ENCODE results near the gene CCDC201.

Gene CCDC201

DNA sequence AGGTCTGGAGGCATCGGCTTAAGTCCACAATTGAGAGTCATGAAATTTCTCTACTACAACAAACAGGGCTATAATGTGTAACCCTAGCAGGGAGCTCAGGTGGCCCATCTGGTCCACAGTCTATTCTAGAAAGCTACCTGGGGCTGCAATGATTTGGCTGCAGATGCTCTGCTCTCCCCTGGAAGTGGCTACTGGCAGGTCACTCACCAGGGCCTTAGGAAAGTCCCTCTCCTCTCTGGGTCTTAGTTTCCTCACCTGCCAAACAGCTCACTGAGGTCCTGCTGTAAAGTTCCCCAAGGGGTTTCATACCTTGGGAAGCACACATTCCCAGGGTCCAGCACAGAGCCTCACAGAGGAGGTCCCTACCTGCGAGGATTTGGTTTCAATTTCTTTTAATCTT lies 45.7 kb upstream of the CCDC201 start:
- H3K9ac ChIP-seq (ENCODE audit: insufficient read length, low read depth), result no peak overlapping the region
- DNase-seq (ENCODE audit: low read depth, low spot score), result no peak
- TF ChIP-seq YY1 (IDR thresholded peaks at IDR 0.05; ENCODE audit: insufficient read depth, insufficient read length), result no peak
- TF ChIP-seq ZNF274 (IDR thresholded peaks at IDR 0.05; ENCODE audit: low read depth, low read length), result no peak
- TF ChIP-seq SUZ12 (IDR thresholded peaks at IDR 0.05; ENCODE audit: extremely low read depth, insufficient read depth, insufficient read length), result no peak
- H3K4me3 ChIP-seq (ENCODE audit: insufficient read length, low read depth), result no peak overlapping the region
- no peaks in the 10 kb centered on the region for H3K4me1 ChIP-seq (ENCODE audit: insufficient read depth, insufficient read length)
- peaks cover 57% of the 10 kb centered on the region for H3K27me3 ChIP-seq (ENCODE audit: insufficient read depth, insufficient read length)
- peaks cover 28% of the 10 kb centered on the region for H3K36me3 ChIP-seq (ENCODE audit: insufficient read depth, insufficient read length, low read length)
- H3K9me3 ChIP-seq (ENCODE audit: insufficient read depth, low read length), result no peaks in the 10 kb centered on the region

GRCh38 chr7:45917658-45918057 lies 44.8 kb upstream of the CCDC201 start:
- Histone ChIP-seq H3K36me3 (ENCODE audit: insufficient read depth, insufficient read length, low read length) (peaks cover 35% of the 10 kb centered on the region), H3K9me3 (ENCODE audit: insufficient read depth, low read length) (no peaks in the 10 kb centered on the region), H3K4me3 (ENCODE audit: insufficient read length, low read depth) (no peak overlapping the region), H3K4me1 (ENCODE audit: insufficient read depth, insufficient read length) (no peaks in the 10 kb centered on the region), H3K9ac (ENCODE audit: insufficient read length, low read depth) (no peak overlapping the region), H3K27me3 (ENCODE audit: insufficient read depth, insufficient read length) (peaks cover 53% of the 10 kb centered on the region)
- TF ChIP-seq SUZ12 (IDR thresholded peaks at IDR 0.05; ENCODE audit: extremely low read depth, insufficient read depth, insufficient read length) (no peak), ZNF274 (IDR thresholded peaks at IDR 0.05; ENCODE audit: low read depth, low read length) (no peak), YY1 (IDR thresholded peaks at IDR 0.05; ENCODE audit: insufficient read depth, insufficient read length) (no peak)
- DNase-seq (ENCODE audit: low read depth, low spot score), result peak; percentile 70

DNA sequence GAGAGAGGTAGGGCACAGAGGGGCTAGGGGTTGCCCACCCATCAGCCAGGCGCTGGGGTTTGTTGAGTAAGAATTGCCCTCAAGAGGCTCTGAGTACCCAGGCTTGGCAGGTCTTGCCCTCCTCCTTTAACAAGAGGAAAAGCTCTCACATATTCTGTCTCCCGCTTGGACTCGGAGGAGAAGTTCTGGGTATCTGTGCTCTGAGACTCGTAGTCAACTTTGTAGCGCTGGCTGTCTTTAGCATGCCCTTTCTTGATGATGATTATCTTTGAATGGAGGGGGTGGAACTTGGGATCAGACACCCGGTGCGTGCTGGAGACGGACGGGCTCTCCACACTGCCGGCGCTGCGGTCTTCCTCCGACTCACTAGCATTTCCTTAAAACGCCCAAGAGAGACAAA lies 44.2 kb upstream of the CCDC201 start:
- H3K27me3 ChIP-seq (ENCODE audit: insufficient read depth, insufficient read length), result peaks cover 47% of the 10 kb centered on the region
- DNase-seq (ENCODE audit: low read depth, low spot score), result no peak
- no peaks in the 10 kb centered on the region for H3K9me3 ChIP-seq (ENCODE audit: insufficient read depth, low read length)
- no peaks in the 10 kb centered on the region for H3K4me1 ChIP-seq (ENCODE audit: insufficient read depth, insufficient read length)
- no peak for TF ChIP-seq YY1 (IDR thresholded peaks at IDR 0.05; ENCODE audit: insufficient read depth, insufficient read length)
- TF ChIP-seq ZNF274 (IDR thresholded peaks at IDR 0.05; ENCODE audit: low read depth, low read length), result no peak
- TF ChIP-seq SUZ12 (IDR thresholded peaks at IDR 0.05; ENCODE audit: extremely low read depth, insufficient read depth, insufficient read length), result no peak
- H3K36me3 ChIP-seq (ENCODE audit: insufficient read depth, insufficient read length, low read length), result peaks cover 36% of the 10 kb centered on the region
- no peak overlapping the region for H3K9ac ChIP-seq (ENCODE audit: insufficient read length, low read depth)
- no peak overlapping the region for H3K4me3 ChIP-seq (ENCODE audit: insufficient read length, low read depth)

DNA sequence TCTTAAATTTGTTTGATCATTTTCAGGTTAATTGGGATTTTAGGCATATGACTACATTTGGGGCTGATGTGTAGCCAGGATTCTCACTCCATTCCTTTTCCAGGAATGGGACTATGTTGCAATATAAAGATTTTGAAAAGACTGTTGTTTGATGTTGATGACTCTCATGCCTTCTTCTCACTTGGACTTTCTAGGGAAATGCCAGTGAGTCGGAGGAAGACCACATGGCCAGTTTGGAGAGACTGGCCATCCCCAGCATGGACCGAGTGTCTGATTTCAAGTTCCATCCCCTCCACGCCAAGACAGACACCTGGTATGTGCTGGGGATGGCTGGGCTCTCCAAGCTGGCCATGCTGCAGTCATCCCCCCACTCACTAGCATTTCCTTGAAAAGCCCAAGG lies 42.7 kb upstream of the CCDC201 start:
- no peaks in the 10 kb centered on the region for H3K4me1 ChIP-seq (ENCODE audit: insufficient read depth, insufficient read length)
- no peak overlapping the region for H3K4me3 ChIP-seq (ENCODE audit: insufficient read length, low read depth)
- peaks cover 32% of the 10 kb centered on the region for H3K27me3 ChIP-seq (ENCODE audit: insufficient read depth, insufficient read length)
- no peak for TF ChIP-seq ZNF274 (IDR thresholded peaks at IDR 0.05; ENCODE audit: low read depth, low read length)
- no peak for TF ChIP-seq YY1 (IDR thresholded peaks at IDR 0.05; ENCODE audit: insufficient read depth, insufficient read length)
- TF ChIP-seq SUZ12 (IDR thresholded peaks at IDR 0.05; ENCODE audit: extremely low read depth, insufficient read depth, insufficient read length), result no peak
- H3K36me3 ChIP-seq (ENCODE audit: insufficient read depth, insufficient read length, low read length), result peaks cover 36% of the 10 kb centered on the region
- no peak overlapping the region for H3K9ac ChIP-seq (ENCODE audit: insufficient read length, low read depth)
- no peaks in the 10 kb centered on the region for H3K9me3 ChIP-seq (ENCODE audit: insufficient read depth, low read length)
- DNase-seq (ENCODE audit: low read depth, low spot score), result no peak

- no peak for DNase-seq (ENCODE audit: low read depth, low spot score)
These were observed 42.0 kb upstream of the CCDC201 start for GRCh38 chr7:45914911-45915310.

GRCh38 chr7:45912972-45913371 lies 40.1 kb upstream of the CCDC201 start:
- no peak overlapping the region for H3K9ac ChIP-seq (ENCODE audit: insufficient read length, low read depth)
- H3K36me3 ChIP-seq (ENCODE audit: insufficient read depth, insufficient read length, low read length), result peaks cover 36% of the 10 kb centered on the region
- TF ChIP-seq ZNF274 (IDR thresholded peaks at IDR 0.05; ENCODE audit: low read depth, low read length), result no peak
- TF ChIP-seq SUZ12 (IDR thresholded peaks at IDR 0.05; ENCODE audit: extremely low read depth, insufficient read depth, insufficient read length), result no peak
- TF ChIP-seq YY1 (IDR thresholded peaks at IDR 0.05; ENCODE audit: insufficient read depth, insufficient read length), result no peak
- H3K9me3 ChIP-seq (ENCODE audit: insufficient read depth, low read length), result no peaks in the 10 kb centered on the region
- H3K4me3 ChIP-seq (ENCODE audit: insufficient read length, low read depth), result no peak overlapping the region
- no peak for DNase-seq (ENCODE audit: low read depth, low spot score)
- H3K27me3 ChIP-seq (ENCODE audit: insufficient read depth, insufficient read length), result peaks cover 6% of the 10 kb centered on the region
- no peaks in the 10 kb centered on the region for H3K4me1 ChIP-seq (ENCODE audit: insufficient read depth, insufficient read length)

More at GRCh38 chr7:45914911-45915310, 42.0 kb upstream of the CCDC201 start:
- Histone ChIP-seq H3K9ac (ENCODE audit: insufficient read length, low read depth) (no peak overlapping the region), H3K4me1 (ENCODE audit: insufficient read depth, insufficient read length) (no peaks in the 10 kb centered on the region), H3K27me3 (ENCODE audit: insufficient read depth, insufficient read length) (peaks cover 25% of the 10 kb centered on the region), H3K36me3 (ENCODE audit: insufficient read depth, insufficient read length, low read length) (peaks cover 36% of the 10 kb centered on the region), H3K4me3 (ENCODE audit: insufficient read length, low read depth) (no peak overlapping the region), H3K9me3 (ENCODE audit: insufficient read depth, low read length) (no peaks in the 10 kb centered on the region)
- TF ChIP-seq ZNF274 (IDR thresholded peaks at IDR 0.05; ENCODE audit: low read depth, low read length), result no peak
- TF ChIP-seq YY1 (IDR thresholded peaks at IDR 0.05; ENCODE audit: insufficient read depth, insufficient read length), result no peak
- TF ChIP-seq SUZ12 (IDR thresholded peaks at IDR 0.05; ENCODE audit: extremely low read depth, insufficient read depth, insufficient read length), result no peak

- H3K9me3 ChIP-seq (ENCODE audit: insufficient read depth, low read length), result no peaks in the 10 kb centered on the region
- no peak for TF ChIP-seq YY1 (IDR thresholded peaks at IDR 0.05; ENCODE audit: insufficient read depth, insufficient read length)
- no peak for TF ChIP-seq SUZ12 (IDR thresholded peaks at IDR 0.05; ENCODE audit: extremely low read depth, insufficient read depth, insufficient read length)
- TF ChIP-seq ZNF274 (IDR thresholded peaks at IDR 0.05; ENCODE audit: low read depth, low read length), result no peak
- peaks cover 27% of the 10 kb centered on the region for H3K36me3 ChIP-seq (ENCODE audit: insufficient read depth, insufficient read length, low read length)
These were observed 38.4 kb upstream of the CCDC201 start for GRCh38 chr7:45911311-45911710.

More at GRCh38 chr7:45911311-45911710, 38.4 kb upstream of the CCDC201 start:
- DNase-seq (ENCODE audit: low read depth, low spot score), result no peak
- no peak overlapping the region for H3K9ac ChIP-seq (ENCODE audit: insufficient read length, low read depth)
- H3K4me3 ChIP-seq (ENCODE audit: insufficient read length, low read depth), result no peak overlapping the region
- H3K27me3 ChIP-seq (ENCODE audit: insufficient read depth, insufficient read length), result no peaks in the 10 kb centered on the region
- H3K4me1 ChIP-seq (ENCODE audit: insufficient read depth, insufficient read length), result no peaks in the 10 kb centered on the region

Measured in NT2/D1 (cell line).